Measurements from ENCODE around the gene CCDC146.
"Not testable (repeated sequence)": the region's sequence is repeated elsewhere in the genome, so short reads cannot be mapped to it uniquely, and the experiment has no call there.

DNA sequence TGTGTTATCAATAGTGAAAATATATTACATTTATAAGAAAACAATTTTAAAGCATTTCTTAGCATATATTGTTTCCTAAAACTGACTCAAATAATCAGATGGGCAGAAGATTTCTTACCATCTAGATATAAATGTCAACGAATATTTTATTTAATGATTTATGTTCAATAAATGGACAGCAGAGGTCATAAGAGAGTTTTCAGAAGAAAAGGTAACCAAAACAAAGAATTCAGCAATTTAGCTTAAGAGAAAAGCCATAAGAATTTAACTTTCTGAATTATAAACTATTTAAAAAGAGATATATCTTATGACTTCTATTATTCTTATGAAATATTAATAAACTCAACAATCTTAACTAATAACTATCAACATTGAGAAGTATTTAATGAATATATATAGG lies 3.1 kb downstream of the CCDC146 start:
- not testable (repeated sequence) for TF ChIP-seq EZH2 (IDR thresholded peaks at IDR 0.05); POLR2AphosphoS5 (IDR thresholded peaks at IDR 0.05; ENCODE audit: borderline replicate concordance, low read depth, low read length)

All from SK-N-MC (cell line).